Measurements from ENCODE around the gene PHKA2. TPM values are rescaled to one million over a fixed set of nuclear protein-coding genes. Genes with fewer than 3 reads are reported as not detected.
A peak's percentile ranks its signal among the peaks of the same experiment; 100 is the strongest.

Gene PHKA2
- total and polyA plus RNA-seq, 2 experiments from 2014 or later, result 26.4 to 35.7 TPM

- Histone ChIP-seq H4K20me1 (ENCODE audit: insufficient read depth, poor library complexity, severe bottlenecking) (no peaks in the 10 kb centered on the region), H3K36me3 (replicated peaks; ENCODE audit: insufficient read depth, low read depth) (no peaks in the 10 kb centered on the region), H3K79me2 (no peaks in the 10 kb centered on the region), H3K9me3 (ENCODE audit: low read depth) (no peaks in the 10 kb centered on the region), H3K4me2 (peak overlapping the region; percentile 69), H3K4me1 (ENCODE audit: insufficient read depth) (peaks cover 20% of the 10 kb centered on the region), H3K27ac (peak overlapping the region; percentile 93), H2AFZ (no peak overlapping the region), H3K9me2 (replicated peaks; ENCODE audit: insufficient read depth) (no peaks in the 10 kb centered on the region), H3K4me3 (no peak overlapping the region), H3K27me3 (no peaks in the 10 kb centered on the region)
- peak; percentile 46 for DNase-seq (ENCODE audit: low spot score)
- 60% methylated on average over 8 of the region's 8 CpGs for WGBS (ENCODE audit: low lambda C conversion rate, missing lambda C conversion rate)
- TF ChIP-seq EZH2phosphoT487 (IDR thresholded peaks at IDR 0.05; ENCODE audit: low read depth, severe bottlenecking, unreplicated experiment) (no peak), EZH2 (IDR thresholded peaks at IDR 0.05; ENCODE audit: borderline replicate concordance) (no peak), CTCF (IDR thresholded peaks at IDR 0.05; ENCODE audit: poor library complexity) (no peak)
These were observed 98.4 kb downstream of the PHKA2 start for GRCh38 chrX:18885328-18886004.

GRCh38 chrX:18884916-18885315 is 99.0 kb downstream of the PHKA2 start:
- Histone ChIP-seq H3K4me2 (no peak overlapping the region), H3K9me2 (replicated peaks; ENCODE audit: insufficient read depth) (no peaks in the 10 kb centered on the region), H3K27me3 (no peaks in the 10 kb centered on the region), H3K36me3 (replicated peaks; ENCODE audit: insufficient read depth, low read depth) (no peaks in the 10 kb centered on the region), H3K4me3 (no peak overlapping the region), H4K20me1 (ENCODE audit: insufficient read depth, poor library complexity, severe bottlenecking) (no peaks in the 10 kb centered on the region), H3K27ac (peak overlapping the region; percentile 93), H3K4me1 (ENCODE audit: insufficient read depth) (peaks cover 20% of the 10 kb centered on the region), H3K79me2 (no peaks in the 10 kb centered on the region), H3K9me3 (ENCODE audit: low read depth) (no peaks in the 10 kb centered on the region), H2AFZ (no peak overlapping the region)
- no peak for TF ChIP-seq EZH2 (IDR thresholded peaks at IDR 0.05; ENCODE audit: borderline replicate concordance)
- DNase-seq (ENCODE audit: low spot score), result peak; percentile 30
- 59% methylated on average over 4 of the region's 4 CpGs for WGBS (ENCODE audit: low lambda C conversion rate, missing lambda C conversion rate)

- no peaks in the 10 kb centered on the region for H3K9me2 ChIP-seq (replicated peaks; ENCODE audit: insufficient read depth)
- H3K4me1 ChIP-seq (ENCODE audit: insufficient read depth), result peaks cover 20% of the 10 kb centered on the region
- H3K27ac ChIP-seq, result peak overlapping the region; percentile 76
- no peak for DNase-seq (ENCODE audit: low spot score)
- H3K4me3 ChIP-seq, result no peak overlapping the region
- no peak for TF ChIP-seq EZH2phosphoT487 (IDR thresholded peaks at IDR 0.05; ENCODE audit: low read depth, severe bottlenecking, unreplicated experiment)
- no peak for TF ChIP-seq EZH2 (IDR thresholded peaks at IDR 0.05; ENCODE audit: borderline replicate concordance)
- 77% methylated on average over 16 of the region's 16 CpGs for WGBS (ENCODE audit: low lambda C conversion rate, missing lambda C conversion rate)
- H3K27me3 ChIP-seq, result no peaks in the 10 kb centered on the region
- H2AFZ ChIP-seq, result no peak overlapping the region
- H4K20me1 ChIP-seq (ENCODE audit: insufficient read depth, poor library complexity, severe bottlenecking), result no peaks in the 10 kb centered on the region
- no peaks in the 10 kb centered on the region for H3K9me3 ChIP-seq (ENCODE audit: low read depth)
- H3K36me3 ChIP-seq (replicated peaks; ENCODE audit: insufficient read depth, low read depth), result no peaks in the 10 kb centered on the region
- H3K4me2 ChIP-seq, result no peak overlapping the region
- no peaks in the 10 kb centered on the region for H3K79me2 ChIP-seq
These were observed 99.8 kb downstream of the PHKA2 start for GRCh38 chrX:18883961-18884765.

GRCh38 chrX:18883234-18883960 is 100.5 kb downstream of the PHKA2 start:
- Histone ChIP-seq H3K27me3 (no peaks in the 10 kb centered on the region), H3K9me3 (ENCODE audit: low read depth) (no peaks in the 10 kb centered on the region), H3K36me3 (replicated peaks; ENCODE audit: insufficient read depth, low read depth) (no peaks in the 10 kb centered on the region), H3K4me3 (no peak overlapping the region), H3K9me2 (replicated peaks; ENCODE audit: insufficient read depth) (no peaks in the 10 kb centered on the region), H3K4me1 (ENCODE audit: insufficient read depth) (peaks cover 20% of the 10 kb centered on the region), H2AFZ (no peak overlapping the region), H4K20me1 (ENCODE audit: insufficient read depth, poor library complexity, severe bottlenecking) (no peaks in the 10 kb centered on the region), H3K79me2 (no peaks in the 10 kb centered on the region), H3K4me2 (no peak overlapping the region), H3K27ac (peak overlapping the region; percentile 76)
- TF ChIP-seq EZH2 (IDR thresholded peaks at IDR 0.05; ENCODE audit: borderline replicate concordance) (no peak), CTCF (IDR thresholded peaks at IDR 0.05; ENCODE audit: poor library complexity) (no peak), EZH2phosphoT487 (IDR thresholded peaks at IDR 0.05; ENCODE audit: low read depth, severe bottlenecking, unreplicated experiment) (no peak)
- DNase-seq (ENCODE audit: low spot score), result peak; percentile 48
- 63% methylated on average over 12 of the region's 12 CpGs for WGBS (ENCODE audit: low lambda C conversion rate, missing lambda C conversion rate)
